SIG-M5 (cell line): Measurements from ENCODE around the gene FBF1.
"Not testable (repeated sequence)": the region's sequence is repeated elsewhere in the genome, so short reads cannot be mapped to it uniquely, and the experiment has no call there.

ENCODE experiments used
- DNase-seq: peaks from one replicate; lab custom pipeline; 2025; lab: John Stamatoyannopoulos, UW

The FBF1 gene, protein sequence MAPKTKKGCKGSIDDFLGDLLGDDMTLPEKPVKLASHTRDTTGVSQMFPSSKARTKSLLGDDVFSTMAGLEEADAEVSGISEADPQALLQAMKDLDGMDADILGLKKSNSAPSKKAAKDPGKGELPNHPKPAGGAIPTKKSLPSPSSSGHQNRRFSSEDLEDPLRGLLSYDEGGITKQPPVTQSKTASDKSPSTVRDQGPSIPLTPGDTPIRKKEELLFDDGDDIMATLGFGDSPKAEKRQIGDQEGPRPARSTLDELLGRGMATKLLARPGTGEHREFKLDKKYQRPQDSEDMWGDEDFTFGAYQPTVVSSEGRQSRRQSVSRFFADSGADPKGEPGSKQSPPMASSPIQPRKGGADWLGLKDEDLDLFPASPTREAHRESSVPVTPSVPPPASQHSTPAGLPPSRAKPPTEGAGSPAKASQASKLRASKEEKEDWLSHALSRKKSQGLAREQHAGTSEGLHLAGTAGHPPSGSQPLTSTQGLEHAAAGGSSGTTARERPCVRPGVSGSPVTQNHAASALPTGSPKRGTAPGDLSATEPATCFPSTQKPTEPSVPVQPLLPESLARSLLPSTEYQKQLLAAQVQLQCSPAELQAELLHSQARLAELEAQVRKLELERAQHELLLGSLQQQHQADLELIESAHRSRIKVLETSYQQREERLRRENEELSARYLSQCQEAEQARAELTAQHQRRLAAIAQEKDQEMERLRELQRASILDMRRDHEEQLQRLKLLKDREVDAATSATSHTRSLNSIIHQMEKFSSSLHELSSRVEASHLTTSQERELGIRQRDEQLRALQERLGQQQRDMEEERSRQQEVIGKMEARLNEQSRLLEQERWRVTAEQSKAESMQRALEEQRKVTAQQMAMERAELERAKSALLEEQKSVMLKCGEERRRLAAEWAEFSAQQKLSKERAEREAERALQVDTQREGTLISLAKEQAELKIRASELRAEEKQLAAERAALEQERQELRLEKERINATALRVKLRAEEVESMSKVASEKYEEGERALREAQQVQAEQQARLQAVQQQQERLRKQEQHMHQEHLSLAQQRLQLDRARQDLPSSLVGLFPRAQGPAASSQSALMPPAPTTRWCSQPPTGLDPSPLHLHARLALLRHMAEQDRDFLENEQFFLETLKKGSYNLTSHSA

DNA sequence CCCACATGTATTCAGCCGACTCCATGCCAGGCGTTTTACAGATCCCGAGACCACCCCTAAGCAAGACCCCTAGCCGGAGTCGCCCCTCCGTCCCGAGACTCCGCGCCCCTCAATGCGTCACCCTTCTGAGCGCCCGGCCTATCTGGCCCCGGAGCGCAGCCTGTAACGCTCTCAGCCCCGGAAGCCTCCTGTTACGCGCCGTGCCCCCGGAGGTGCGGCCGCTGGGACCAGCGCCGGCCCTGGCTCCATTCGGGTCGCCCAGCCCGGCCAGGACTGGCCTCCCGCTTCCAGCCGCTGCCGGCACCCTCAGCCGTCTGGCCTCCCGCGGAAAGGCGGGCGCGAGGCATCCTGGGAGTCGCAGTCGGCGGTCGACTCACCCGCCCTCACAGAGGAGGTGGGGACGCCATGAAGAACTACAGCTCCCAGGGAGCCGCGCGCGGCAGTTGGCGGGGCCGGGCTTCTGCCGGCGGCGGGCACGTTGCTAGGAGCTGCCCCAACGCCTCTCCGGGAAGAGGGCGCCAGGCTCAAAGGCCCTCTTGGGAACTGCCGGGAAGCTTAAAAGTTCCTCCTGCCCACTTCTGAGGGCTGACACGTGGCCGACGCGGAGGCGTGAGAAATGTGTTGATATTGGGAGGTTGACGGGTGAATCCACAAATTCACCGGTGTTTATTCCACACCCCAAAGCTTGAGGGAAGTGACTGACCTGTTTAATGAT, at the start of gene FBF1:
Gene FBF1 (minus strand): TSS at position 316 of the 715 bp plus-strand sequence. CDS start 2,893 bp downstream, outside the sequence.
- DNase-seq = peak; percentile 41

DNA sequence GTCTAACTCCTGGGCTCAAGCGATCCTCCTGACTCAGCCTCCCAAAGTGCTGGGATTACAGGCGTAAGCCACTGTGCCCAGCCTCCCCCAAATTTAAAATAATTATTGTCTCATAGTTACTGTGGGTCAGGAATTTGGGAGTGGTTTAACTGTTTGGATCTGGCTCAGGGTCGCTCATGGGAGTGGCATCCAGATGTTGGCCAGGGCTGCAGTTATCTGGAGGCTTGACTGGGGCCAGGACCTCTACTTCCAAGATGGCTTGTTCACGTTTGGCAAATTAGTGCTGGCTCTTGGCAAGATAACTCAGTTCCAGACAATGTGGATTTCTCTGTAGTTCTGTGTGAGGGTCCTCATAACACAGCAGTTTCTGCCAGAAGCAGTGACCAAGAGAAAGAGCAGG, 46.2 kb upstream of the FBF1 start:
- DNase-seq = no peak

DNA sequence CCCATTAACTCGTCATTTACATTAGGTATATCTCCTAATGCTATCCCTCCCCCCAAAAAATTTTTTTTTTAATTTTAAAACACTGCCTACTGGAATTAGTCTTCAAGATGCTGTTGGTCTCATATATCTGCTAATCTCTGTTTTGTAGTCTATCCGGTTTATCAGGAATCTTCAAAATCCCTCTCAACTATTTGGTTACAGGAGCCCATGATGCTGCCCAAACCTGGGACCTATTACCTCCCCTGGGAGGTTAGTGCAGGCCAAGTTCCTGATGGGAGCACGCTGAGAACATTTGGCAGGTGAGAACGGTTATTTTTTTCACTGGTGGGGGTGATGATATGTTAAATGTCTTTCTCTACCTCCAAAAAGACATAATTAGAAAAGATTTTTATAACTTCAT, 45.1 kb upstream of the FBF1 start:
- DNase-seq = no peak

DNA sequence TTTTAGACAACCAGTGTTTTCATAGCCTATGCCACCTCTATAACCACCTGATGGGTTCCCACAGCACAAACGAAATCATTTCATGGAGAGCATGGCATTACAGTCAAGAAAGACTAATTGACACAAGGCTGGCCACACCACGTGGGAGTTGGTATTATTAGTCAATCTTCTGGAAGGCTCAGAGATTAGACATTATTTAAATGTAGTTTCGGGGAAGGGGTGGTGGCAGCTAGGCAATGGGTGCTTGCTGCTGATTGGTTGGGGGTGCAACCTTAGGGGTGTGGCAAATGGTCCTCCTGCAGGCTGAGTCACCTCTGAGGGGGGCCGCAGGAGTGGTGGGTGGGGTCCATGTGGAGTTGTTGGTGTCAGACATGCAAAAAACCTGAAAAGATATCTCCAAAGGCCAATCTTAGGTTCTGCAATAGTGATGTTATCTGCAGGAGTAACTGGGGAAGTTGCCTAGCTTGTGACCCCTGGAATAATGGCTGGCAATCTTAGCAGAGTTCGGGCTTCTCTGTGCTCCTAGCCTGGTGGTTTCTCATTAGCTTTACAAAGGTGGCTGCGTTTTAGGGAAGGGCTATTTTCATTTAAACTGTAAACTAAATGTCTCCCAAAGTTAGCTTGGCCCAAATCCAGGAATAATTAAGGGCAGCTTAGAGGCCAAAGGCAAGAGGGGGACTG, 42.8 kb upstream of the FBF1 start:
- no peak for DNase-seq

DNA sequence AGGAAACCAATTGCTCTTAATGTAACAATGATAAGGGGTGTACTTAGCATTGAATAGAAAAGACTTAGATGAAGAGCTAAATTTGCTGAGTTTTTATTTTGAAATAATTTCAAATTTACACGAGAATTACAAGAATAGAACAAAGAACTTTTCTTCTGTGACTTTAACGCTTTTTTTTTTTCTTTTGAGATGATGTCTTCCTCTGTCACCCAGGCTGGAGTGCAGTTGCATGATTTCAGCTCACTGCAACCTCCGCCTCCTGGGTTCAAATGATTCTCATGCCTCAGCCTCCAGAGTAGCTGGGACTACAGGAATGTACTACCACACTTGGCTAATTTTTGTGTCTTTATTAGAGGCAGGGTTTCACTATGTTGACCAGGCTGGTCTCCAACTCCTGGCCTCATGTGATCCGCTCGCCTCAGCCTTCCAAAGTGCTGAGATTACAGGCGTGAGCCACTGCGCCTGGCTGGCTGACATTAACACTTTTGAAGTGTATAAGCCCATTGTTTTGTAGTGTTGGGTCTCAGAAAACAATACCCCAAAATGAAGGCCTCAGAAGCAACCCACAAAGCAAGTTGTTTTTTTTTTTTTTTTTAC, 40.3 kb upstream of the FBF1 start:
- DNase-seq = no peak

DNA sequence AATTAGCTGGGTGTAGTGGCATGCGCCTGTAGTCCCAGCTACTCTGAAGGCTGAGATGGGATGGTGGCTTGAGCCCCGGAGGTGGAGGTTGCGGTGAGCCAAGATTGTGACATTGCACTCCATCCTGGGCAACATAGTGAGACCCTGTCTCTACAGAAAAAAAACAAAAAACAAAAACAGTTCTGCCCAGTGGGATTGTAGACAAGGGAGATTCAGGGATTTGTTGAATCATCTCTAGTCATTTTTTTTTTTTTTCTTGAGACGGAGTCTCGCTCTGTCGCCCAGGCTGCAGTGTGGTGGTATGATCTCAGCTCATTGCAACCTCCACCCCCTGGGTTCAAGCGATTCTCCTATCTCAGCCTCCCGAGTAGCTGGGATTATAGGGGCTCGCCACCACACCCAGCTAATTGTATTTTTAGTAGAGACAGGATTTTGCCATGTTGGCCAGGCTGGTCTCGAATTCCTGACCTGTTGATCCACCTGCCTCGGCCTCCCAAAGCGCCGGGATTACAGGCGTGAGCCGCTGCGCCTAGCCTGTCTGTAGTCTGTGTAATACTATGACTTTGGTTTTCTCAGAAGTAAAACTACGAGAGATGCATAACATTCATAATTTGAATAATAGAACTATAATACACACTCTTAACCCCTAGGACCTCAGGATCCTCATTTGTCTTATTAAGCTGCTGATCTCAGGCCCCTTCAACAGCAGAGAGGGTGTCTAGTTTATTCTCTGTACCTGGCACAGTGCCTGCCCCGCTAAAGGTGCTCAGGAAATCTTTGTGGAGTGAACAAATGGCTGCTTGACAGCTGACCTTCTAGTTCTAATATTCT, 39.6 kb upstream of the FBF1 start:
- no peak for DNase-seq

DNA sequence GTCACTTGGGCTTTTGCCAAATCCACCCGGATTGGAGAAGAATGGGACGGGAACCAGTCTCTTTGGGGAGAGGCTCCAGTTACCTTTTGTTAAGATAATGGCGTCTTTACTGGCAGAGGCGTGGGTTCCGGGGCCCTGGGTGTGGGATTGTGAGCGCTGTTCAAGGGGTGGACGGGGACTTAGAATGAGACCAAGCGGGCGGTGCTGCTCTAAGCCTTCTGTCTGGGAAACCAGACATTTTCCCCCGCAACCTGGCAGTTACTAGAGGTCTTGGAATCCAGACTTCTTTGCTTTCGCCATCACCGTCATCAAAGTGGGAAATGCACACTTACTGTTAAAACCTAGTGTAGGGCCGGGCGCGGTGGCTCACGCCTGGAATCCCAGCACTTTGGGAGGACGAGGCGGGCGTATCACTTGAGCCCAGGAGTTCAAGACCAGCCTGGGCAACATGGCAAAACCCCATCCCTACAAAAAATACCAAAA, 38.9 kb upstream of the FBF1 start:
- DNase-seq = no peak

DNA sequence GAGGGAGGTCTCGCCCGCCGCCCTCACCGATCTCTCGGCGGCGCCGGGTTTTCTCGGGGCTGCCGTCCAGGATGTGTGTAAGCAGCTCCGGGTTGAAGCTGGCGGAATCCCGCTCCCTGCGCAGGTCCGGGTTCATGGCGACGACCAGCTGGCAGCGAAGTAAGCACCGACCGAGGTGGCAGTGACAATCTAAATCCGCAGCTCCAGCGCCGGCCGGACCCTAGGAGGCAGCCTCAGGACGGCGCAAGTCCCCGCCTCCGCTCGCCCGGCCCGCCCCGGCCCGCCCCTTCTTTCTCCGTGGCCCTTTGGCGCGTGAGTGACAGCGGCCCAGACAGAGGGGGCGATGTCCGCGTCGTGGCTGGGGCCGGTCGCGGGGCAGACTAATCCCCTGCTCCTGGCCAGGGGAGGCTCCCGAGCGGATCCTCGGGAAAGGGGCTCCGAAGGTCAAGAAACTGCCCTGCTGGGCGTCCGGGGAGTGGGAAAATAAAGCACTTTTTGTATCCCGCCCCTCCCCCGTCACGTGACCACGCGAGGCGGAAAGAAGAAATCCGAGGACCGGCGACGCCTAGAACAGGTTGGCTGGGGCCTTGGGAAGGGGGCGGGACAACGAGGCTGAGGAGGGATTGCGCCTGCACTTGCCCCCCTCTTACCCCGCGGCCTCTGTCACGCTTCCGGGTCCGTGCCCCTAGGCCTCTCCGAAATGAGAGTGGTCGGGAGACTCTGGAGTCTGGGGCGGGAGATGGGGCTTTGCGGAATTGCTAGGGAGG, 38.3 kb upstream of the FBF1 start, which contains the start of the genes ACOX1 and TEN1:
Gene ACOX1 (minus strand): TSS at position 229 of the 767 bp plus-strand sequence. CDS start 93 bp downstream, at position 136.
Gene TEN1 (plus strand): TSS at position 303 of the 767 bp plus-strand sequence. CDS start 6,953 bp downstream, outside the sequence.
- DNase-seq = peak; percentile 76

DNA sequence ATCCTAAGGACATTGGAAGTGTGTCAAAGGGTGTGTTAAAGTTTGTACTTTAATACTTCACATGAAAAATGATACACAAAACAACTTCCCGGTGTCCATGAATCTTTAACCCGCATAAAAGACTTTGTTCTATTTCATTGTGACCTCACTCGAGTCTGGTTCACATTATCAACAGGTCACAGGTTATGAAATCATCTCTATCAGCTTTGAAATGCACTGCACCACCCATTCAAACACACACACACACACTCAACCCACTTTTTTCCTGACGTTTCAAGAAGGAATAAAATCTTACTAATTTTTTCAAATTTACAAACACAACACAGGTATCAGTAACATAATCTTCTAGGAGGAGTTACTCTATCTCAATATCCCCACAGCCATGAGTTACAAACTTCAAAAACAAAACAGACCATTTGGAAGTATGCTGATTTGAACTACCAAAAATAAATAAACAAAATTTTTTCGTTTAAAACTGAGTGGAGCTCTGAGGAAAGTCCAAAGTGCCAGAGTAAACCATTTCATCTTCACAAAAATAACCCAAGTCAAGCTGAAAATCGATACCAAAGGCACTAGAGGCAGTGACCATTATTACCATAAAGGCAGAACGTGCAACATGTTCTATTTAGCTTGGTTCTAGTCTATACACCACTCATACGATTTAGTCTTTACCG, 35.5 kb upstream of the FBF1 start:
- DNase-seq = no peak

DNA sequence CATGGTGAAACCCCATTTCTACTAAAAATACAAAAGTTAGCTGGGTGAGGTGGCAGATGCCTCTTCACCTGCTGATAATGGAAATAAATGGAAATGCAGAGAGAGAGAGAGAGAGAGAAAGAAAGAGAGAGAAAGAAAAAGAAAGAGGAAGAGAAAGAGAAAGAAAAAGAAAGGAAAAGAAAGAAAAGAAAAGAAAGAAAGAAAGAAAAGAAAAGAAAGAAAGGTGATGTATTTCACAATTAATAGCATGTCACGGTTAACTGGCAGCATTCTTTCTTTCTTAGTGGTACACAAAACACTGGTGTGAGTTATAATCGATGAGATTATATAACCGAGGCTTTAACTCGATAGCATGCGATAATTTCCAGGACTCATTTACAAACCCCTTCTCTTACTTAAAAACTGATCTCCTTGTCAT, 34.9 kb upstream of the FBF1 start:
- no peak for DNase-seq

DNA sequence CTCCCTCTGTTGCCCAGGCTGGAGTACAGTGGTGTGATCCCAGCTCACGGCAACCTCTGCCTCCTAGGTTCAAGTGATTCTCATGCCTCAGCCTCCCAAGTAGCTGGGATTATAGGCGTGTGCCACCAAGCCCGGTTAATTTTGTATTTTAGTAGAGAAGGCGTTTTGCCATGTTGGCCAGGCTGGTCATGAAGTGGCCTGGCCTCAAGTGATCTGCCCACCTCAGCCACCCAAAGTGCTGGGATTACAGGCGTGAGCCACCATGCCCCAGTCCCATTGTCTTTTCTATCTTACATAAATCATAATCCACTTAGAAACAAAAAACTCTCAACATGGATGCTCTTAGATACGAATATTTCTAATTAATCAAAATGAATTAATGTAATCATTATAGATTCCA, 34.3 kb upstream of the FBF1 start:
- DNase-seq = not testable (repeated sequence)

DNA sequence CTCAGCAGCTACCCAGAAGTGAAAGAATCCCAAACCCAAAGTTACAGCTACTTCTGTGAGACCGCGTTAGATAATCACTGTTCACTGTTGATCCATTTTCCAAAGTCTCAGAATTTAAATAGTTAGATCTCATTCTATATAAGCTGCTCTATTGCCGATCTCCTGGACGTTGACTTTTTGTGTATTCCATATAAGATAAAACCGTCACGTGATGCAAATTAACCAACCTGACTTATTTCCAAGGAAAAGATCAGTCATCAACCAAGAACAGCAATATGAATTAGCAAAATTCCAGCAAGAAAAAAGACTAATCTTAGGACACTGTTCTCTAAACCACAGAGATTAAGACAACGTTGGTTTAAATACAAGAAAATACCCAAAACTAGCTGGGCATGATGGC, 29.8 kb upstream of the FBF1 start:
- DNase-seq = no peak

DNA sequence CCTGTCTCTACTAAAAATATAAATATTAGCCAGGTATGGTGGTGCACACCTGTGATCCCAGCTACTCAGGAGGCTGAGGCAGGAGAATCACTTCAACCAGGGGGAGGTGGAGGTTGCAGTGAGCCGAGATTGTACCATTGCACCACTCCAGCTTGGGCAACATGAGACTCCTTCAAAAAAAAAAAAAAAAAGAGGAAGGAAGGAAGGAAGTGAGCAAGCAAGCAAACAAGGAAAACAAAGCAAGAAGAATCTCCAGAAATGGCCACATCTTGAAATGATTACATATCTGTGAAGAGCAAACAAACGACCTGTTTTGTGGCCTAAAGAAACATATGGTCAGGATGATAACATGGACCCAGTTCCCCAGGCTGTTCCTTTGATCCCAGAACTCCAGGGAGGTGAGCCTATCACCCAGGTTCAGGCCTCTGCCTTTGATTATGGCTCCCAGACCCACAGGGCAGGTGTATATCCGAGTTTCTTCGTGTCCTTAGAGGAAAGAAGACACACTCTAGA, 29.2 kb upstream of the FBF1 start:
- DNase-seq = no peak

DNA sequence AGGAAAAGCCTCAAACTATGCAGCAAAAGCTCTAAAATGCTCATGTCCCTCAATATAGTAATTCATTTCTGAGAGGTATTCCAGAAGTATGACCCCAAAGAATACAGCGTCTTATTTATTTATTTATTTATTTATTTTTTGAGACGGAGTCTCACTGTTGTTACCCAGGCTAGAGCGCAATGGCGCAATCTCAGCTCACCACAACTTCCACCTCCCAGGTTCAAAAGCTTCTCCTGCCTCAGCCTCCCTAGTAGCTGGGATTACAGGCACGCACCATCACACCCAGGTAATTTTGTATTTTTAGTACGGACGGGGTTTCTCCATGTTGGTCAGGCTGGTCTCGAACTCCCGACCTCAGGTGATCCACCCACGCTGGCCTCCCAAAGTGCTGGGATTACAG, 28.2 kb upstream of the FBF1 start:
- DNase-seq = not testable (repeated sequence)

DNA sequence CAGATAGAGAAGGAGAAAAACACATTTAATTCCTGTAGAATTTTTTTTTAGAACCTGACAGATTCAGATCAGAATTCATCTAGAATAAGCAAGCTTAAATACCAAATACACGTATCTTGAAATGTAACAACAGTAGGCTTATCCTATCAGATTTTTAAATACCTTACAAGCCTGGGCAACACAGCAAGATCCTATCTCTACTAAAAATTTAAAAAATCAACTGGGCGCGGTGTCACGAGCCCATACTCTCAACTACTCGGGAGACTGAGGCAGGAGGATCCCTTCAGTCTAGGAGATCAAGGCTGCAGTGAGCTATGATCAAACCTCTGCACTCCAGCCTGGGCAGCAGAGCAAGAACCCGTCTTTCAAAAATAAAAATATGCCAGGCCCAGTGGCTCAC, 24.6 kb upstream of the FBF1 start:
- no peak for DNase-seq

DNA sequence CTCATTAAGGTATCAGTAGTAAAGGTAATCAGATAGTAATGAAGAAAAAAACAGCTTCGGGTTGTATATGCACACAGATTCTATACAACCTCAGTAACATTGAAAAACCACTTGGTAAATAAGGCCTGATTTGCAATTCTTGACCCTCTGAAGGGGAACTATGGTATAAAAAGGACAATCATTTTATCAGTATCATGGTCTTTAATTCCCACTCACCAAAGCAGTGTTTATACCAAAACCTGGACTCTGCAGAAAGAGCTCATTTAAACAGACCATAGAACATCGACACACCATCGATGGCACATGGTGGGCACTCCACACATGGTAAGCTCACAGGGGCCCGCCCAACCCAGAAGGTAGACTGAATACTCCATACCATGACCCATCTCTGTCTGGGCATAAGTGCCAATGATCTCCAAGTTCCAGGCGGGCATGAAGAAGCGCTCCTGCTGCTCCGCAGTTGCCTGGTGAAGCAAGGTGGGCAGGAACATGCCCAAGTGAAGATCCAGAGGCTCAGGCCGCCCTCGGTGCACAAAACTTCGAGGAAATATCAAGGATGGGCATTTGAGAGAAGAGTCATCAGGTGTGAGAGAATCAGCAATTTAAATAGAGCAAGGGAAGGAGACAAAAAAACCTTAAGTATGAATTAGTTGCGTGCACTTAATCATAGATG, 19.1 kb upstream of the FBF1 start:
- no peak for DNase-seq
